Jurkat, Clone E6-1 (cell line): ENCODE data around the gene PDCD5.
"Not testable (repeated sequence)": the region's sequence is repeated elsewhere in the genome, so short reads cannot be mapped to it uniquely, and the experiment has no call there.

ENCODE experiments used
- DNase-seq: peaks from one replicate; pipeline ENCODE4 v3.0.0-alpha.2; 2011; ENCODE audit warnings: low read depth, low spot score
- H3K4me3 ChIP-seq: 2 replicates; pipeline ENCODE4 v1.5.1; 2011; ENCODE audit warnings: mild to moderate bottlenecking, low read length, control low read depth, moderate library complexity

PDCD5 gene

GRCh38 chr19:32572700-32573491 lies 8.1 kb upstream of the PDCD5 start:
- not testable (repeated sequence) for H3K4me3 ChIP-seq
- DNase-seq = peak; percentile 54

- H3K4me3 ChIP-seq = no peak overlapping the region
- no peak for DNase-seq
Measured at GRCh38 chr19:32573492-32573794, 7.5 kb upstream of the PDCD5 start.

GRCh38 chr19:32576790-32577189 lies 4.2 kb upstream of the PDCD5 start:
- no peak overlapping the region for H3K4me3 ChIP-seq
- no peak for DNase-seq

- peak overlapping the region; percentile 66 for H3K4me3 ChIP-seq
- DNase-seq = no peak
Measured at GRCh38 chr19:32580353-32580900, 563 bp upstream of the PDCD5 start.

DNA sequence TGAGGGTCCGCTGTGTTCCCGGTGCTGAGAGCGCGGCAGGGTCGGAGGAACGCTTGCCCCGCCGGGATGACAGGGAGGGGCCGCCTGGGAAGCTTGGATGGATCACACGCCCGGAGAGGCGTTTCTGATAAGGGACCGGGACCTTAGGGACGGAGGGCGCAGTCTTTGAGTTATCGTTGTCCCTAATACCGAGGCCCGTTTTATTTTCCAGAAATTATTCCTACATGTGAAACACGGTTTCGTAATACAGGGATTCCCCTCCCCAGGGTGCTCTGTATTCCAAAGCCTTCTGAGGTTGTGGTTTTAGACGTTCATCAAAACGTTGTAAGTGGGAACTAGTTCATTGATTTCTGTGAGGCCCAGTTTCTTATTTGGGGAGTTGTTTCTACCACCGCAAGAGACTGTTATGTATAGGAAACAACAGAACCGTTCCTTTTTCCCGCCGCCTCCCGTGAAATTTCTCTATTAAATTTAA lies 752 bp downstream of the PDCD5 start:
- DNase-seq = no peak
- H3K4me3 ChIP-seq = peak overlapping the region; percentile 82

DNA sequence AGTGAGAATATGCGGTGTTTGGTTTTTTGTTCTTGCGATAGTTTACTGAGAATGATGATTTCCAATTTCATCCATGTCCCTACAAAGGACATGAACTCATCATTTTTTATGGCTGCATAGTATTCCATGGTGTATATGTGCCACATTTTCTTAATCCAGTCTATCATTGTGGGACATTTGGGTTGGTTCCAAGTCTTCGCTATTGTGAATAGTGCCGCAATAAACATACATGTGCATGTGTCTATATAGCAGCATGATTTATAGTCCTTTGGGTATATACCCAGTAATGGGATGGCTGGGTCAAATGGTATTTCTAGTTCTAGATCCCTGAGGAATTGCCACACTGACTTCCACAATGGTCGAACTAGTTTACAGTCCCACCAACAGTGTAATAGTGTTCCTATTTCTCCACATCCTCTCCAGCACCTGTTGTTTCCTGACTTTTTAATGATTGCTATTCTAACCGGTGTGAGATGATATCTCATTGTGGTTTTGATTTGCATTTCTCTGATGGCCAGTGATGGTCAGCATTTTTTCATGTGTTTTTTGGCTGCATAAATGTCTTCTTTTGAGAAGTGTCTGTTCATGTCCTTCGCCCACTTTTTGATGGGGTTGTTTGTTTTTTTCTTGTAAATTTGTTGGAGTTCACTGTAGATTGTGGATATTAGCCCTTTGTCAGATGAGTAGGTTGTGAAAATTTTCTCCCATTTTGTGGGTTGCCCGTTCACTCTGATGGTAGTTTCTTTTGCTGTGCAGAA lies 6.9 kb downstream of the PDCD5 start:
- not testable (repeated sequence) for DNase-seq, H3K4me3 ChIP-seq

- no peak overlapping the region for H3K4me3 ChIP-seq
- DNase-seq = no peak
Measured at GRCh38 chr19:32594021-32594420, 13.0 kb downstream of the PDCD5 start.

DNA sequence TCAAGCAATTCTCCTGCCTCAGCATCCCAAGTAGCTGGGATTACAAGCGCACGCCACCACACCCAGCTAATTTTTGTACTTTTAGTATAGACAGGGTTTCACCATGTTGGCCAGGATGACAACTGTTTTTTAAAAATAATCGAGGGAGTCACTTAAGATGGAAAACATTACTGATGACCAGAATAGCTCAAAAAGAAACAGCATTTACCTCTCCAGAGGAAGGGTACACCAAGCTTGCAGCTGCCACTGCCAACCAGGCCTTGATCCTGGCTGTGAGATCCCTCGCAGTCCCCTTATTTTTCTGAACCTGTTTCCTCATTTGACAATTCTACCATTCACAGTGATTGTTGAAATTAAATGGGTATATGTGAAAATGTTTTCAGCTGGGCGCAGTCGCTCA lies 14.5 kb downstream of the PDCD5 start:
- DNase-seq = no peak

GRCh38 chr19:32598022-32598421 lies 17.0 kb downstream of the PDCD5 start:
- H3K4me3 ChIP-seq = no peak overlapping the region
- no peak for DNase-seq

More for the DNA sequence above, 14.5 kb downstream of the PDCD5 start:
- H3K4me3 ChIP-seq = no peak overlapping the region

- no peak overlapping the region for H3K4me3 ChIP-seq
- peak; percentile 60 for DNase-seq
Measured at GRCh38 chr19:32599258-32599657, 18.3 kb downstream of the PDCD5 start.

DNA sequence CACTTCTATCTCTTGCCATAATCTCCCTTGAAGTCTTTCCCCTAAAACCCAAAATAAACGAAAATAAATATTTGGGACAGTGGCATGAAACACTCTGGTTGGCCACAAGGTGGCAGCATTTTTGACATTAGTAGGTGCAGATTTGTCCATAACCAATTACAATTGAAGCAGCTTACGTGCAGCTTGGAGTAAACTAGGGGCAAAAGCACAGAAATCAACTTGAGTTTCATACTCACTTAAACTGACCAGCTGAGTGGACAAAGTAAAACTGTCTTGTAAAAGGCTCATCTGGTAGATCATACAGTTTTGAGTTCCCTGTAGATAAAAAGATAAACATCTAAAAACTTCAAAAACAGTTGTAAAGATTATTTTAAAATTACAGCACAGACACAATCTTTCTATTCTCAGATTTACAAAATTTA lies 18.8 kb downstream of the PDCD5 start:
- DNase-seq = peak; percentile 71
- H3K4me3 ChIP-seq = no peak overlapping the region

GRCh38 chr19:32603961-32604360 lies 23.0 kb downstream of the PDCD5 start:
- no peak for DNase-seq
- H3K4me3 ChIP-seq = no peak overlapping the region

- DNase-seq = no peak
- no peak overlapping the region for H3K4me3 ChIP-seq
Measured at GRCh38 chr19:32605544-32605943, 24.6 kb downstream of the PDCD5 start.

- DNase-seq = no peak
- H3K4me3 ChIP-seq = no peak overlapping the region
Measured at GRCh38 chr19:32606289-32606688, 25.3 kb downstream of the PDCD5 start.

DNA sequence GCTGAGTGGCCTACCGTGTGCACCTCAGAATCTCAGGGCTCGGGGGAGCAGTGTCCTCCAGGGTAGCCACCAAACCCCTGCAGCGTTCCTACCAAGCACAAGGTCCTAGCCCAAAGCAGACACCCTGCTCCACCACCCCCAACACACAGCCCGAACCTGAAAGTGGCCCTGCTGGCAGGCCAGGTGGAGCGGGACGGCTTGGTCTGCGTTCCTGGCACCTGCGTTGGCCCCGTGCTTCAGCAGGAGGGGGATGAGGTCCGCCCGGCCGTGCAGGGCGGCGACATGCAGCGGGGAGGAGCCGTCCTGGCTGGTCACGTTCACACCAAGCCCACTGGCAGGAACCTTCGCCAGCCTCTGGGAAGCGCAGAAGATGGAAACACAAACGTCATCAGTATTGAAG lies 26.5 kb downstream of the PDCD5 start:
- no peak overlapping the region for H3K4me3 ChIP-seq
- DNase-seq = no peak

GRCh38 chr19:32611161-32611560 lies 30.2 kb downstream of the PDCD5 start:
- H3K4me3 ChIP-seq = no peak overlapping the region
- no peak for DNase-seq

DNA sequence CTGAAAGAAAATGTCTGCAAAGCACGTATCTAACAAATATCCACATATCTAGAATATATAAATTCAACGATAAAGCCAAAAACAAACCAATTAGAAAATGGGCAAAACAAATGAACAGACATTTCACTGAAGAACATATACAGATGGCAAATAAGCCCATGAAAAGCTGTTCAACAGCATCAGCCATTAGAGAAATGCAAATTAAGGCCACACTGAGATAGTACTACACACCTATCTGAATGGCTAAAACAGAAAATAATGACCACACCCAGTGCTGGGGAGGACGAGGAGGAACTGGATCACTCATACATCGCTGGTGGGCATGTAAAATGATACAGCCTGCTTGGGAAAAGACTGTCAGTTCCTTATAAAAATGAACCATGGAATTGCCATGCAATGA lies 32.0 kb downstream of the PDCD5 start:
- no peak for DNase-seq
- no peak overlapping the region for H3K4me3 ChIP-seq

DNA sequence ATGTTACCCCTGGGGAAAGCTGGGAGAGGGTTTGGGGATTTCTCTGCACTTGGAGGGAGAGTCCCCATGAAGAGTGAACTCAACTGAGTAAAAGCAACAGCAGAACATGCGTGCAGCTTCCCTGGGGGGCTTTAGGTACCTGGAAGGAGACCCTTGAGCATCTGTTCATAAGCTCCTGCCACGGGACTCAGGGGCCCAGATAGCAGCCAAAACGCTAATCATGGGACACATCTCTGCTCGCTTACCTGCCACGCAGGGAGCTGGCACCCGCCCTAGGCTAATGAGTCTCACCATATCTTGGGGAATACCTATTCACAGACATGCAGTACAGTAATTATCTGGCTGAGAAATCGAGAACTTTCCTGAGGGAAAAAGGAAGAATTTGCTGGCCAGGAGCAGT lies 33.9 kb downstream of the PDCD5 start:
- DNase-seq = no peak
- no peak overlapping the region for H3K4me3 ChIP-seq

DNA sequence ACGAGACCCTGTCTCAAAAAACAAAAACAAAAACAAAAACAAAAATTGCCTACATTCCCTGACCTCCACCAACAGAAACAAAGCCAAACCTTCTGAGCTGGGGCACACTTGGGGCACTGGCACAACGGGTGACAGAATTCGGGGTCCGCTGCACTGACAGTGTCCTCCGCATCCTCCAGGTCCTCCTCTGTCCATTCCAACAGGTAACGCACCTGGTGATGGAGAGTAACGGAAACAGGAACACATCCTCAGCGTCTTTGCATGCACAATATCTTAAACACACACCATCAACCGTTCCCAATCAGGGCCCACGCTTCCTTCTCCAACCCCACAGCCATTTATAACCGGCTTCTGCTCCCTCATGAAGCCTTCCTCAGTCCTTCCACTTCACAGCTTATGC lies 34.6 kb downstream of the PDCD5 start:
- no peak overlapping the region for H3K4me3 ChIP-seq
- no peak for DNase-seq

DNA sequence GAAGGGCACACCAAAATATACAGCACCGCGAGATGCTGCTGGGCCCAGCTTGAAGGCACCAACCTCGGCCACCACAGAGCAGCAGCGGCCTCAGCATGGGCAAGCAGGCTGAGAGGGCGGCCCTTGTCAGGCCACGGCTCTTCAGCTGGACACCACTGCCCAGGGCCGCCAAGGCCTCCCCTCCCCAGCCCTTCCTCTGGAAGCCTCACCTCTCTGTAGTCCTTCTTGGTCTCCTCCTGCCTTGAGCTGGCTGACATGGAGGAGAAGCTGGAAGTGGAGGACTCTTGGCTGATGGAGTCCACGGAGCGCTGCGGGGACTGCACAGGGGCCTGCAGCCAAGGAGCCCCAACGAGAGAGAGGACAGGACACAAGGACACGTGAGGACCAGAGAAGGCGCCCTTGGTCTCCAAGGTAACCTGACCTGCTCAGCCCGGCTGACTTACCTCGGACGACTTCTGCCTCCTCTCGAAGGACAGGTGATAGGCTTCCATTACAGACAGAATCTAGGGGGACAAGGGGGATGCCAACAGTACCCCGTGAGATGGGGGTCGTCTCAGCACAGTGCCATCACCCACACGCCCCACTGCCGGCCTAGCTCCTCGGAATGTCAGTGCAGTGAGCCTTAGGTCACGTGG lies 38.2 kb downstream of the PDCD5 start:
- H3K4me3 ChIP-seq = no peak overlapping the region
- DNase-seq = no peak
